Gastrocnemius medialis (tissue), 4 donors: ENCODE measurements around the gene KCNS3.

ENCODE experiments used
- CTCF ChIP-seq, 5 experiments: fragments of 450-650 bp in 3 of 5; fragments of 200-600 bp in 2 of 5; sonication (generic) in 2 of 5; IDR thresholded peaks in 4 of 5; conservative IDR thresholded peaks in 1 of 5; 1 replicate in 4 of 5; 2 replicates in 1 of 5; pipeline ENCODE4 v1.5.1; 2016 to 2019; ENCODE audit warnings: antibody characterized with exemption in 5 of 5, mild to moderate bottlenecking in 3 of 5, moderate library complexity in 3 of 5
- POLR2A ChIP-seq, 2 donors: fragments of 450-650 bp; IDR thresholded peaks; one replicate each; pipeline ENCODE4 v1.6.1; 2017; ENCODE audit warnings: antibody characterized with exemption in 2 of 2, mild to moderate bottlenecking in 2 of 2, moderate library complexity in 2 of 2

- TF ChIP-seq CTCF (IDR thresholded peaks at IDR 0.05 in 4 of 5, conservative IDR thresholded peaks at IDR 0.05 in 1 of 5) (no peak), POLR2A (IDR thresholded peaks at IDR 0.05) (no peak)
These were observed 32.5 kb downstream of the KCNS3 start for GRCh38 chr2:17910980-17911379.
